ENCODE data around the gene OR13C5.
"Not testable (repeated sequence)": the region's sequence is repeated elsewhere in the genome, so short reads cannot be mapped to it uniquely, and the experiment has no call there.

Gene OR13C5, protein sequence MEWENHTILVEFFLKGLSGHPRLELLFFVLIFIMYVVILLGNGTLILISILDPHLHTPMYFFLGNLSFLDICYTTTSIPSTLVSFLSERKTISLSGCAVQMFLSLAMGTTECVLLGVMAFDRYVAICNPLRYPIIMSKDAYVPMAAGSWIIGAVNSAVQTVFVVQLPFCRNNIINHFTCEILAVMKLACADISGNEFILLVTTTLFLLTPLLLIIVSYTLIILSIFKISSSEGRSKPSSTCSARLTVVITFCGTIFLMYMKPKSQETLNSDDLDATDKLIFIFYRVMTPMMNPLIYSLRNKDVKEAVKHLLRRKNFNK

GRCh38 chr9:104599313-104599712 is at the start of gene OR13C5:
Gene OR13C5 (minus strand): TSS chr9:104599413. CDS start chr9:104599413, 0 bp downstream.
- DNase-seq, result not testable (repeated sequence)

- DNase-seq, result no peak
Measured at GRCh38 chr9:104635456-104635855, 36.2 kb upstream of the OR13C5 start.

- DNase-seq, result no peak
Measured at GRCh38 chr9:104633976-104634520, 34.8 kb upstream of the OR13C5 start.

- DNase-seq, result peak; percentile 32
Measured at GRCh38 chr9:104625964-104626363, 26.8 kb upstream of the OR13C5 start.

- DNase-seq, result no peak
Measured at GRCh38 chr9:104618104-104618503, 18.9 kb upstream of the OR13C5 start, which contains the start of gene OR13C9. Gene OR13C9 (minus strand): TSS chr9:104618204. CDS start chr9:104618204, 0 bp downstream.

GRCh38 chr9:104617418-104617817 is 18.2 kb upstream of the OR13C5 start:
- no peak for DNase-seq

- DNase-seq, result no peak
Measured at GRCh38 chr9:104611213-104611612, 12.0 kb upstream of the OR13C5 start.

GRCh38 chr9:104608336-104608735 is 9.1 kb upstream of the OR13C5 start:
- DNase-seq, result peak; percentile 48

DNA sequence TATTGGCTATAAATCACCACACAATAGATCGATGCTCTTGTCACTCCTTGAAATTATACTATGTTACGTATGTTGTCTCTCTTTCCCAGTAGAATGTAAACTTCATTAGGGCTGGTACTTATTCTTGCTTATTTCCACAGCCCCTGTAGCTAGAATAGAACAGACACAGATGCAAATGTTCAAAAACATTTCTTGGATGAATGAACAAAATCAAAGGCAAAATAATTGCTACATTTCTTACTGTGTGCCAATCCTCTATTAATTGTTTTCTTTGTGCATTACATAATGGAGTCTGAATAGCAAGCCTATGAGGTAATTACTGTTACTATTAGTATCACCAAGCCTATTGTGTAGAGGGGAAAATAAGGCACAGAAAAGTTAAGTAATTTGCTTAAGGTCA is 6.9 kb upstream of the OR13C5 start:
- DNase-seq, result no peak

DNA sequence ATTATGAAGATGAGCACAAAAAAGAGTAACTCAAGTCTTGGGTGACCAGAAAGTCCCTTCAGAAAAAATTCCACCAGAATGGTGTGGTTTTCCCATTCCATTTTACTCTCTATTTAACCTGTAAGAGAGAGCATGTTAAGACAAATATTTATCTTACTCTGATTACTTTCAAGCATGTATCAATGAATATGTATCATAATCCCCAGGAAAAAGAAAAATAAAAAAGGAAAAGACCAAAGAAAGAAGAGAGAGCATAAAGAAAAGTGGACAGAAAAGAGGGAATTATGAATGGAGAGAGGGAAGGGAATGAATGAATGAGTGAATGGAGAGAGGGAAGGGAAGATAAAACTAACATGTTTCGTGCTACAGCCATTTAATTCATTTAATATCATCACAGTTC is 6.3 kb upstream of the OR13C5 start, which contains the start of gene OR13C2:
Gene OR13C2 (minus strand): TSS at position 101 of the 400 bp plus-strand sequence. CDS start 0 bp downstream, at position 101.
- DNase-seq, result not testable (repeated sequence)

DNA sequence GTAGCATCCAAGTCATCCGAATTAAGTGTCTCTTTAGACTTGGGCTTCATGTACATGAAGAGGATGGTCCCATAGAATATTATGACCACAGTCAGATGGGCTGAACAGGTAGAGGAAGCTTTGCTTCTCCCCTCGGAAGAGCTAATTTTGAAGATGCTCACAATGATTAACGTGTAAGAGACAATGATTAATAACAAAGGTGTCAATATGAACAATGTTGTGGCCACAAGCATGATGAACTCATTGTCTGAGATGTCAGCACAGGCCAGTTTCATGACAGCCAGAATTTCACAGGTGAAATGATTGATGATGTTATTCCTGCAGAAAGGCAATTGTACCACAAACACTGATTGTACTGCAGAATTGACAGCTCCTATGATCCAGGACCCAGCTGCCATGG is 5.6 kb upstream of the OR13C5 start:
- no peak for DNase-seq

DNA sequence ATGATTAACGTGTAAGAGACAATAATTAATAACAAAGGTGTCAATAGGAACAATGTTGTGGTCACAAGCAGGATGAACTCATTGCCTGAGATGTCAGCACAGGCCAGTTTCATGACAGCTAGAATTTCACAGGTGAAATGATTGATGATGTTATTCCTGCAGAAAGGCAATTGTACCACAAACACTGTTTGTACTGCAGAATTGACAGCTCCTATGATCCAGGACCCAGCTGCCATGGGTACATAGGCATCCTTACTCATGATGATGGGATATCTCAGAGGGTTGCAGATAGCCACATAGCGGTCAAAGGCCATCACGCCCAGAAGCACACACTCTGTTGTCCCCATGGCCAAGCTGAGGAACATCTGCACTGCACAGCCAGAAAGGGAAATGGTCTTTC is 464 bp downstream of the OR13C5 start:
- not testable (repeated sequence) for DNase-seq

- no peak for DNase-seq
Measured at GRCh38 chr9:104589626-104590025, 9.6 kb downstream of the OR13C5 start.

- DNase-seq, result no peak
Measured at GRCh38 chr9:104586496-104587180, 12.6 kb downstream of the OR13C5 start.

DNA sequence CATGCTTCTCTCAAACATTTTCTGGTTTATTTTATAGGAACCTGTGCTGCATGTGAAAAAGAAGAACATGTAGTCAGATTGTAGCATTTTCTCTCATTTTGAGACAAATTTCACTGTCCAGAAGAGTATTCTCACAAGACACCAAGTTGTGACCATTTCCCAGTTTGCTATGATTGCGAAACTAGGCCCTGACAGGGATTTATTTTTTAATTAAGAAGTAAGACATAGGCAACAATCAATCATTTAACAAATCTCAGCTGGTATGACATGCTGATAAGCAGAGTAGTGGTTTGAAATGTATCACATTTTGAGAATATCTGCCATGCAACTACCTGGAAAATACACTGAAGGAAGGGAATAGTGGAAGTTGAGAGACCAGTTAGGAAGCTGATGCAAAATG is 18.7 kb downstream of the OR13C5 start:
- DNase-seq, result no peak

DNA sequence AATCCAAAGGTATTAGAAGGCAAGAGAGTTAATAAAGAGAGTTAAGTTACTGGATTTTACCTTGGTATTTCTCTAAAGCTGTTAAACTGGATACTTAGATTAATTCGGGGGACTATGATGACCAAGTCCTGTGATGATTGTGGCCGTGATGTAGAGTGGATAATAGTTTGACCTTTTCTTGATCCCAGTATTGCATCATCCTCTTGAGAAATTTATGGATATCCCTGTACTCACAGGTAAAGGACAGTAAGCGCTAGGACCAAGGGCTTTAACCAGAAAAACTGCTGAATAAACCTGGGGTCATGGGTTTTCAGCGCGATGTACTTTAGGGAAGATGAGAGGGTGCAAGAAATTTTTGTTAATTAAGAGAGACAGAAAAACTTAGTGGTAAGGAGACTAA is 21.9 kb downstream of the OR13C5 start:
- no peak for DNase-seq

GRCh38 chr9:104575456-104575855 is 23.8 kb downstream of the OR13C5 start:
- DNase-seq, result no peak

DNA sequence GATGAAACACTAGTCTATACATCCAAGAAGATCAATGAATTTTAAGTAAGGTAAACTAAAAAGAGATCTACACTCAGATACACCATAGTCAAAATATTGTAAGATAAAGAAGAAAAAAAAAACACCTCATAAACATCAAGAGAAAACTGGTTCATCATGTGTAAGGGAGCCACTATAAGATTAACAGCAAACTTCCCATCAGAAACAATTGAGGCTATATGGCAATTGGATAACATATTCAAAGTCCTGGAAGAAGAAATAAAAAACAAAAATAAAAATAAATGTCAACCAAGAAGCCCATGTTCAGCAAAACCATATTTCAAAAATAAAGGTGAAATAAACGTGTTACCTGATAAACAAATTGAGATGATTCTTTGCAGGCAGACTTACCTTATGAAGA is 26.6 kb downstream of the OR13C5 start:
- peak; percentile 3 for DNase-seq

- no peak for DNase-seq
Measured at GRCh38 chr9:104568868-104569267, 30.3 kb downstream of the OR13C5 start, which contains the start of gene OR13C8. Gene OR13C8 (plus strand): TSS chr9:104569168. CDS start chr9:104569168, 0 bp downstream.

GRCh38 chr9:104564358-104564757 is 34.9 kb downstream of the OR13C5 start:
- no peak for DNase-seq

GRCh38 chr9:104556830-104557634 is 42.2 kb downstream of the OR13C5 start:
- DNase-seq, result no peak

DNA sequence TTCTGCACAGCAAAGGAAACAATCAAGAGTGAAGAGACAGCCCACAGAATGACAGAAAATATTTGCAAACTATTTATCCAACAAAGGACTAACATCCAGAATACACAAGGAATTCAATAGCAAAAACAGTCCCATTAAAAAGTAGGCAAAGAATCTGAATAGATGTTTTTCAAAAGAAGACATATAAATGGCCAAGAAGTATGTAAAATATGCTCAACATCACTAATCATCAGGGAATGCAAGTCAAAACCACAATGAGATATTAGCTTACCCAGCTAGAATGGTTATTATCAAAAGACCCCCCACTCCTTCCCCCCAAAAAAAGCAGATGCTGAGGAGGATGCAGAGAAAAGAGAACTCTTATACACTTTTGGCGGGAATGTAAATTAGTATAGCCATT is 43.7 kb downstream of the OR13C5 start:
- no peak for DNase-seq

- DNase-seq, result no peak
Measured at GRCh38 chr9:104553261-104553660, 46.0 kb downstream of the OR13C5 start.
